Measurements from ENCODE around the gene CLEC4C.
"Not testable (repeated sequence)": the region's sequence is repeated elsewhere in the genome, so short reads cannot be mapped to it uniquely, and the experiment has no call there.

Gene CLEC4C

DNA sequence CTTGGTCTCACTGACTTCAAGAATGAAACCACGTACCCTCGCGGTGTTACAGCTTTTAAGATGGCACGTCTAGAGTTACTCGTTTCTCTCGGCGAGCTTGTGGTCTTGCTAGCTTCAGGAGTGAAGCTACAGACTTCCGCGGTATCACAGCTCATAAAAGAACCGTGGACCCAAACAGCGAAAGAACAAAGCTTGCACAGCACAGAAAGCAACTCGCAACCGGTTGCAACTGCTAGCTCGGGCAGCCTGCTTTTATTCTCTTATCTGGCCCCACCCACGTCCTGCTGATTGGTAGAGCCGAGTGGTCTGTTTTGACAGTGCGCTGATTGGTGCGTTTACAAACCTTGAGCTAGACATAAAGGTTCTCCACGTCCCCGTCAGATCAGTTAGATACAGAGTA lies 4.2 kb upstream of the CLEC4C start:
- DNase-seq: no peak
- TF ChIP-seq GATA1 (IDR thresholded peaks at IDR 0.05; ENCODE audit: low read depth, low read length) (no peak), POLR2A (IDR thresholded peaks at IDR 0.05; ENCODE audit: low read length) (no peak)

DNA sequence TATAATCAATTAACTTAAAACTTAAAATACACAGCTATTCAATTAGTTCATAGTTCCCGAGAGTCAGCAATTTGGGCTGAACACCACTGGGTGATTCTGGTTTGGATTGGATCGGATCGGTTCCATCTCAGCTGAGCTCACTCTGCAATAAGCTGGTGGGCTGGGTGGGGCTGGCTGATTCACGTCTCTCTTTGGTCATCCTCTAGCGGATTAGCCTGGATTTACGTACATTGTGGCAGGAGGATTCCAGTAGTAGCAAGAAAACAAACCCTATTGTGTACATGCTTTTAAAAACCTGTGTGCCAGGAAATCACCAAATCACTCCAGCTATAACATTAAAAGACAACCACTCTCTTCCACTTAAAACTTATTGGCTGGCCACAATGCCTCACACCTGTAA lies 3.2 kb upstream of the CLEC4C start:
- TF ChIP-seq GATA1 (IDR thresholded peaks at IDR 0.05; ENCODE audit: low read depth, low read length) (no peak), POLR2A (IDR thresholded peaks at IDR 0.05; ENCODE audit: low read length) (no peak)
- DNase-seq: no peak

DNA sequence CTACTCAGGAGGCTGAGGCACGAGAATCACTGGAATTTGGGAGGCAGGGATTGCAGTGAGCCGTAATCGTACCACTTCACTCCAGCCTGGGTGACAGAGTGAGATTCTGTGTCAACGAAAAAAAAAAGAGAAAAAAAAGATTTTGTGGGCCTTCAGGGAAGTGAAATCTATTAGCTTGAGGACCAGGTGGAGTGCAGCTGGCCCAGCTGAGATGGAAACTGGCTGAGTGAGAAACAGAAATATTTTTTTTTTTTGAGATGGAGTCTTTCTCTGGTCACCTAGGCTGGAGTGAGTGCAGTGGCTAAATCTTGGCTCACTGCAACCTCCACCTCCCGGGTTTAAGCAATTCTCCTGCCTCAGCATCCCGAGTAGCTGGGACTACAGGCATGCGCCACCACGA lies 2.3 kb upstream of the CLEC4C start:
- TF ChIP-seq GATA1 (IDR thresholded peaks at IDR 0.05; ENCODE audit: low read depth, low read length) (no peak), POLR2A (IDR thresholded peaks at IDR 0.05; ENCODE audit: low read length) (no peak)

DNA sequence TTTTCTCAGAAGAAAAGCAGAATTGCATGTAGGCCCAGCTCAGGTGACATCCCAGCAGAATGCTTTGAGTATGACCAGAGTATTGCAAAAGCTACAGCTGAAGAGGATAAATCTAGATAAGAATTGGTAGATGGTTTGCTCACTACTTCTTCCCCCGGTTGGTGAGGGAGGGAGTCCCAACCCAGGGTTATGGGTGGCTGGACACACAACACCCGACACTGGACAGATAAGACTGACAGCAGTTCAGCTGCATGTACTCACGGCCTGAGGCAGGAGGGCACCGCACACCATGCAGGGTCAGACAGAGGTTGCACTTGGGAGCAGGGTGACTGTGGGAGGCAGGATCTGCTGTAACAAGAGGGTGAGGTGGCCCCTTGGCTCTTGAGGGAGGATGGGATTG lies 1.7 kb upstream of the CLEC4C start:
- TF ChIP-seq GATA1 (IDR thresholded peaks at IDR 0.05; ENCODE audit: low read depth, low read length): no peak
- no peak for TF ChIP-seq POLR2A (IDR thresholded peaks at IDR 0.05; ENCODE audit: low read length)
- peak; percentile 33 to 70 for DNase-seq

More for the DNA sequence above, 2.3 kb upstream of the CLEC4C start:
- no peak for DNase-seq

DNA sequence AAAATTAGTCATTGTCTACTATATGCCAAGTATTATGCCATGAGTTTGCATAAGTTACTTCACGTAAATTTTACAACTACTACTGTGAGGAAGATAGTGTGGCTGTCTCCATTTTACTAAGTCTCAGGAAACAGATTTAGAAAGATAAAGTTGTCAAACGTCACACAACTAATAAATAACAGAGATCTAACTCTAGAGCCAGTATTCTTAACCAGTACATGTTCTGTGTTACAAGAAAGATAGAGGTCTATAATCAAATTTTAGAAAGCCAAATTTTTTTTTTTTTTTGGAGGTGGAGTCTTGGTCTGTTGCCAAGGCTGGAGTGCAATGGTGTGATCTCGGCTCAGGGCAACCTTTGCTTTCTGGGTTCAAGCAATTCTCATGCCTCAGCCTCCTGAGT lies 14.2 kb downstream of the CLEC4C start:
- no peak for DNase-seq
- TF ChIP-seq GATA1 (IDR thresholded peaks at IDR 0.05; ENCODE audit: low read depth, low read length) (no peak), POLR2A (IDR thresholded peaks at IDR 0.05; ENCODE audit: low read length) (no peak)

DNA sequence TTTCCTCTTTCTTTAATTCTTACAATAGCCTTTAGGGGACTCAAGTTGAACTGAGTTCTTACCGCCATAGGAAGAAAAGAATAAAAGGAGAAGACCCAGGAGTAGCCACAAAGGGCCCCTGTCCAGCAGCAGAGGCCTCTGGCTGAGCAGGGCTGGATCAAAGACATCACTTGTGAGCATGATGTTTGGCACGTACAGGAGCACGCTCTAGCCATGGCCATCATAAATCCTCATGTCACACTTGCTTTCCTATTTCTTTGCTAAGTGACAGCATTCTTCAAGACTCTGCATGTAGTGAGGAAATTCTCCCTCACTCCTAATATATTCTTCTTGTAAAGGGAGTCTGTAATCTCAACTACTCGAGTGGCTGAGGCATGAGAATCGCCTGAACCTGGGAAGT lies 15.7 kb downstream of the CLEC4C start:
- no peak for TF ChIP-seq GATA1 (IDR thresholded peaks at IDR 0.05; ENCODE audit: low read depth, low read length)
- TF ChIP-seq POLR2A (IDR thresholded peaks at IDR 0.05; ENCODE audit: low read length): no peak
- DNase-seq: no peak

DNA sequence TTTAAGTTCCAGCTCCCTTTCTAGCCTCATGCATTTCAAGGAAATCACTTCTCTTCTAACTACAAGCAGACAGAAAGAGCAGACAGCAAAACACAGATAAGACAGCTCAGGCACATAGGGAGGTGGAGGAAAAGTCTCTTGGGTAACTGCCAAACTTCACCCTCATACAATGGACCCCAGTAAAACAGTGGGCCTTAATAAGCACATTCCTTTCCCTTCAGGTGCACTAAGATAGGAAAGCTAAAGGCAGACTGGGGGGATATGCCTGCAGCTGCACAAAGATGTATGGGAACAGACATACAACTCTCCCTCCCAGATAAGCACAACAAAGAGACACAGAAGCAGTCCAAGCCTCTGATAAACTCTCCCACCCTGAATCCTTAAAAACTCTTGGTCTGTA lies 16.2 kb downstream of the CLEC4C start:
- not testable (repeated sequence) for DNase-seq

DNA sequence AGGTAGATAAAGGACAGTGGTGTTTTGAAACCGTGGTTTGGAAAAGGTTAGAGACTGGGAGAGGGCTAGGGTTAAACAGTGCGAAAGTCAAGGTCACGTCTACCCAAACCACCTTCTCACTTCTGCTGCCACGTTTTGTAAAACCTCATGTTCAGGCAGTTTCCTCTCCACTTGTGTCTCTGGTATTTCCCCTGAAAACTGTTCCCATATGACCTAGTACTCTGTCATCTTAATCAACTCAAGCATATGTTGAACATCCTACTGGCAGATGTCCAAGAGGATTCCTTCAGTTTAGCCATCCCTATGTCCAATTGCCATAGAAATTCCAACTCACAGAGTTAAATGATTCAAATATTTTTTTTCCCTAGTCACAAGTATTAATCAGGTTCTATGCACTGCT lies 17.4 kb downstream of the CLEC4C start:
- DNase-seq: no peak
- TF ChIP-seq POLR2A (IDR thresholded peaks at IDR 0.05; ENCODE audit: low read length): no peak
- TF ChIP-seq GATA1 (IDR thresholded peaks at IDR 0.05; ENCODE audit: low read depth, low read length): no peak

DNA sequence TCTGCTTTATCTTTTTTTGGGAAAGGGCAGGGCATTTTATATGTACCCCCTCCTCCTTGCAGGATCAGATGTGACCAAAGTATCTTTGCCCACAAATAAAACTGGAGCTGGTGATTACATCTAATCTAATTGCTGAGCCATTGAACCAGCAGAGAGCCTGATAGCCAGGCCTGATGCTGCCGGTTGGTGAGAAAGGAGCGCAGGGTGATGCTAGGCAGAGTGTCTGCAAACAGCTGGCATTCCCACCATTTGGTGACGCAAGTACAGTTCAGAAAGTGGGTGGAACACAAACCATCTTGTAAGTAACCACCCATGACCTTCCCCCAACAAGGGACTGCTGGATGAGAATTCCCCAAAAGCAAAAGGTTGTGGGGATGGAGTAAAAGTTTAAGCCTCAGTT lies 23.2 kb downstream of the CLEC4C start:
- no peak for TF ChIP-seq GATA1 (IDR thresholded peaks at IDR 0.05; ENCODE audit: low read depth, low read length)
- no peak for TF ChIP-seq POLR2A (IDR thresholded peaks at IDR 0.05; ENCODE audit: low read length)
- peak in 1 of 2 experiments; percentile 32 for DNase-seq

DNA sequence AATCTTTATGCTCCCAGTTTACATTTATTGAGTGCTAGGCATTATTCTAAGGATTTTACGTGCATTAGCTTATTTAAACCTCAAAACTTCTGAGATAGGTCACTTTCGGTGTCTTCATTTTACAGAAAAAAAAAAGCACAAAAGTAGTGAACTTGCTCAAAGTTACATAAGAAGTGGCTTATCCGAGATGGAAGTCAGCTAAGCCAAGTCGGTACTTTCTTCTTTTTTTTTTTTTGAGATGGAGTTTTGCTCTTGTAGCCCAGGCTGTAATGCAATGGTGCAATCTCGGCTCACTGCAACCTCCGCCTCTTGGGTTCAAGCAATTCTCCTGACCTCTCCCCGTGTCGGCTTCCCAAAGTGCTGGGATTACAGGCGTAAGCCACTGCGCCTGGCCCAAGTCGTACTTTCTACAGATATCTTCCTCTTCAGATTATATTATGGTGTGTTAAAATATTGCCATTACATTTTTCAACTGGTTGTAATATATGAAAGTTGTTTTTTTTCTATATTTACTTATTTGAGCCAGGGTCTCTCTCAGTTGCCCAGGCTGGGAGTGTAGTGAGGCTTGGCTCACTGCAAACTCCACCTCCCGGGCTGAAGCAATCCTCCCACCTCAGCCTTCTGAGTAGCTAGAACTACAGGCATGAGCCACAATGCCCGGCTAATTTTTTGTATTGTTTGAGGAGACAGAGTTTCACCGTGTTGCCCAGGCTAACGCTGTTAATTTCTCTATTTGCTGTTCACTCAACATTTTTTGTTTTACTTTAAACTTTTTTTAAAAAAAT lies 27.0 kb downstream of the CLEC4C start:
- DNase-seq: no peak
- no peak for TF ChIP-seq GATA1 (IDR thresholded peaks at IDR 0.05; ENCODE audit: low read depth, low read length)
- no peak for TF ChIP-seq POLR2A (IDR thresholded peaks at IDR 0.05; ENCODE audit: low read length)

DNA sequence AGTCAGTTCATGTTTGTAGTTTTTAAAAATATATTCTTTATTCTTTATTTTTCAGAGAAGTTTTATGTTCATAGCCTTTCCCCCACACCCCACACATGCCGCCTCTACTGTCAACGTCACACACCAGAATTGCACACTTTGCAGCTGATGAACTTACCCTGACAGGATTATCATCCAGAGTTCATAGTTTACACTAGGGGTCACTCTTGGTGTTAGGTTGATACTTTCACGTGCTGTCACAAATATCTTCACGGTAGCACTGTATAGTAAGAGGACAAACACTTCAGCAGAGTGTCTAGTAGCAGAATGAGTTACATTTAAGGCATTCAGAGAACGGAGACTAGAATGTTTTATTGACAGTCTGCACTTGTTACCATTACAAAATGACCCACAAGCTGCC lies 30.8 kb downstream of the CLEC4C start:
- DNase-seq: peak; percentile 29 to 43
- TF ChIP-seq POLR2A (IDR thresholded peaks at IDR 0.05; ENCODE audit: low read length): no peak
- no peak for TF ChIP-seq GATA1 (IDR thresholded peaks at IDR 0.05; ENCODE audit: low read depth, low read length)

DNA sequence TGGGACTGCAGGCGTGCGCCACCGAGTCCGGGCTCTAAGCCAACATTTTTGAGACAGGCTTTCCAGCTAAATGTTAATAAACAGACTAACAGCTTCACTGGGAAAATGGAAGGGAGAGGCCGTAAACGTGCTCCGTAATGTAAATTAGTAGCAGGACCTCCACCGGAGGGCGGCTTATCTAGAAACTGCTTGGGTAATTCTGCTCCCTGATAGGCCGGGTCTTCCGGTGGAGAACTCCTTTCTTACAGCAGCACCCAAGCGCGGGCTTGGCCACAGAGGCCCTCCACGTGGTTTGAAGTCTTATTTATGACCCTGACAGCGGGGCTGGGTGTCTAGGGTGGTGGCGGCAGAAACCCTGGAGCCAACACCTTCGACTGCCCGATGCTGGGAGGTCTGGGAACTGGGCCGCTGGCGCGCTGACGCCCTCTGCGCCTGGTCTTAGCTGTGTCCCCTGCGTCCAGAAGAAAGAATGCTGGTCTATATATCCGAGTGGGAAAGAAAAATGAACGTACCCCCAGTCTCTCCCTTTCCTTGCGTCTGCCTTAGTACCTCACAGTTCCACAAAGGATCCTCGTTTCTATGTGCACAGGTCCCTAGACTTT lies 34.2 kb downstream of the CLEC4C start:
- DNase-seq: no peak
- no peak for TF ChIP-seq GATA1 (IDR thresholded peaks at IDR 0.05; ENCODE audit: low read depth, low read length)
- TF ChIP-seq POLR2A (IDR thresholded peaks at IDR 0.05; ENCODE audit: low read length): no peak

DNA sequence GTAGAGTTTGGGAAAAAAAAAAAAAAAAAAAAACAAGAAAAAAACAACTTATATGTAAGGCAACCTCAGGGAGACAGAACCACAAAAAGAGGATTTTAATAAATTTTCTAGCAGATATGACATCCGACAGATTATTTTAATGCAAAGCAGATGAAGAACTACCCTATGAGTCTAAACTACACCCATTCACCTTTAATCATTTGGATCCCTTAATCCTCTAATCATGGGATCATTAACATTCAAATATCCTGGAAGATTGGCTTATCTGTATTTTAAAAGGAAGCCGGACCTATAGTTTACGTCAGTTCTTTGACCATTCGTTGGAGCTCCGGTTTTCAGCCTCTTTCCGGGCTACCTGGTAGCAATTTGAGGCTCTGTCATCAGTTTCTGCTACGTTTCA lies 36.0 kb downstream of the CLEC4C start, which contains the start of gene DPPA3:
DPPA3 (plus strand) TSS at position 301 of the 400 bp plus-strand sequence. CDS start 138 bp downstream, outside the sequence.
- TF ChIP-seq GATA1 (IDR thresholded peaks at IDR 0.05; ENCODE audit: low read depth, low read length) (no peak), POLR2A (IDR thresholded peaks at IDR 0.05; ENCODE audit: low read length) (no peak)

DNA sequence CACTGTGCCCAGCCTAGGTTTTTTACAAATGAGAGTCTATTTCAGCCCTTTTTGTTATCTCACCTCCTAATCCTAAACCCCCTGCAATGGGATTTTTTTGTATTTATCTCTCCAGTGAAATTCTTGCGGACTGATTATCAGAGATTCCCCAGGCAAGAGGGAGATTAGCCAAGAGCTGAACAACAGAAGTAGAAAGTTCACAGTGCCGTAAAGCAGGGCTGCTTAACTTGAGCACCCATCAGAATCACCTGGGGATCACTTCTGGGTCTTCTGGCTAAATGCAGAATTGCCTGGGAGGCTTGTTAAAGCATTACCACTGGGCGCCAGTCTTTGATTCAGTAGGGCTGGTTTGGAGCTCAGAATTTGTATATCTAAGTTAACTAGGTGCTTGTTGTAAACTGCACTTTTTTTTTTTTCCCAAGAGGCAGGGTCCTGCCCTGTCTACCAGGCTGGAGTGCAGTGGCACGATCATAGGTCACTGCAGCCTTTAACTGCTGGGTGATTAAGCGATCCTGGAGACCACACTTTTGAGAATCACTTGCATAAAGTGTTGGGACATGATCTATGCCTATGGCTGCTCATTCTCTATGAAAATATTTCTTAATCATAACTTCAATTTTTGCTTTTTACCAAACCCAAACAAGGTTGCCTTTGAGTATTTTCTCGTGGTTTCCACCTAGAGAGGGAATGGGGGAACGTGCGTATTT lies 37.1 kb downstream of the CLEC4C start:
- no peak for TF ChIP-seq GATA1 (IDR thresholded peaks at IDR 0.05; ENCODE audit: low read depth, low read length)
- TF ChIP-seq POLR2A (IDR thresholded peaks at IDR 0.05; ENCODE audit: low read length): no peak
- no peak for DNase-seq

More for the DNA sequence above, 36.0 kb downstream of the CLEC4C start, which contains the start of gene DPPA3:
- no peak for DNase-seq

Measured in erythroblast (primary cell).